ENCODE results near the gene MRNIP.

Gene MRNIP

DNA sequence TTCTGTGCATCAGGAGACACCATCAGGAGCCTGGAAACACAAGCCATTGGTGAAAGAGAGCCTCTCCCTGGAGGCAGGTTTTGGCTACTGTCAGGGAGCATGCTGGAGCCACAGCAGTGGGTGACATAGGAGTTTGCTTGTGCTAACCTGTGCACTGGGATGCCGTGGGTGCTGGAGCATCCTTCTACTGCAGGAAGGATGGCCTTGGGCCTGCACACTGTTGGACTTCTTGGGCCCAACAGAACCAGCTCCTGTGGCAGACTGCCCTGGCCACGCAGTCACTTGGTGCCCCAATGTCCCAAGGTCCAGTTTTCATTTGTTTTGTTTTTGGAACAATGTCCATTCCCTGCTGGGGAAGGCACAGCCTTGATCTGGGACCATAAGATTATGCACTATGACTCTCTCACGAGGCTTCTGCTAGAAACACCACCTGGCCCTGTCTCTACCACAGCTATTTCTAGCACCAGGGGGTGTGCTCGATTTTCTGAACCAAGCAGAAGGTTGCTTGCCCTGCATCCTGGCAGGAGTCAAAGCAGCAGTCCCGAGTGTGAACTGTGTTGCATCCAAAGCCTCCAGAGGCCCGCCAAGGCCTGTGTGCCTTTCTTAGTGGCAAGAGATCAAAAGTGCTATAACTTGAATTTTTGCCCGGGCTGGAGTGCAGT, 70.3 kb downstream of the MRNIP start:
- TF ChIP-seq CTCF (IDR thresholded peaks at IDR 0.05; ENCODE audit: low read length) = no peak
- no peak for TF ChIP-seq EZH2 (IDR thresholded peaks at IDR 0.05; ENCODE audit: borderline replicate concordance, low read length)
- no peaks in the 10 kb centered on the region for H3F3A ChIP-seq (ENCODE audit: insufficient read depth, low read length)
- H3K27ac ChIP-seq (ENCODE audit: low read depth, low read length, poor library complexity, severe bottlenecking) = no peak overlapping the region
- H3K79me2 ChIP-seq (ENCODE audit: insufficient read depth, low read length) = no peaks in the 10 kb centered on the region
- no peaks in the 10 kb centered on the region for H3K36me3 ChIP-seq (ENCODE audit: insufficient read depth, low read length)
- no peak overlapping the region for H3K4me2 ChIP-seq (ENCODE audit: low read length)
- H2AFZ ChIP-seq (ENCODE audit: low read length) = no peak overlapping the region
- H3K9me3 ChIP-seq (ENCODE audit: low read length) = no peaks in the 10 kb centered on the region
- H3K27me3 ChIP-seq (ENCODE audit: insufficient read depth, low read length) = no peaks in the 10 kb centered on the region
- no peak overlapping the region for H3K9ac ChIP-seq (ENCODE audit: low read length)
- no peaks in the 10 kb centered on the region for H3K9me2 ChIP-seq (ENCODE audit: low read depth, low read length)
- H3K4me3 ChIP-seq (ENCODE audit: low read depth, low read length, poor library complexity, severe bottlenecking) = no peak overlapping the region
- no peaks in the 10 kb centered on the region for H3K4me1 ChIP-seq (ENCODE audit: insufficient read depth, low read length, severe bottlenecking)
- no peaks in the 10 kb centered on the region for H4K20me1 ChIP-seq (ENCODE audit: insufficient read depth, low read length)

Measured in OCI-LY1 (cell line).